ENCODE measurements around the gene SPATS2. TPM values are rescaled to one million over a fixed set of nuclear protein-coding genes. Genes with fewer than 3 reads are reported as not detected.

The SPATS2 gene
- total and polyA plus RNA-seq, 2 donors from 2014 or later = 10.0 to 23.7 TPM

- H3K4me1 ChIP-seq (ENCODE audit: control insufficient read depth in 2 of 3, insufficient read depth in 2 of 3, low read depth in 1 of 3, low read length in 3 of 3) = peaks cover 0 to 25% (median 14%) of the 10 kb centered on the region in 3 donors
- no peak for FAIRE-seq
These were observed 18.5 kb upstream of the SPATS2 start for GRCh38 chr12:49348781-49349180.

GRCh38 chr12:49349266-49349665 is 18.0 kb upstream of the SPATS2 start:
- intact Hi-C loops (cut with DNase I) = no loop called here
- peak overlapping the region in 2 of 3 donors; percentile 5 to 68 for H3K4me3 ChIP-seq (ENCODE audit: low read length in 3 of 3)
- peaks cover 0 to 21% (median 11%) of the 10 kb centered on the region in 3 donors for H3K4me1 ChIP-seq (ENCODE audit: control insufficient read depth in 2 of 3, insufficient read depth in 2 of 3, low read depth in 1 of 3, low read length in 3 of 3)
- no peak overlapping the region for H3K9ac ChIP-seq (ENCODE audit: low read length in 3 of 3)
- TF ChIP-seq CTCF (IDR thresholded peaks at IDR 0.05; ENCODE audit: borderline replicate concordance, extremely low read depth, insufficient read depth) = no peak
- no peak overlapping the region for H3K27ac ChIP-seq (ENCODE audit: low read depth in 2 of 2, low read length in 2 of 2)
- no peaks in the 10 kb centered on the region for H3K36me3 ChIP-seq (ENCODE audit: control insufficient read depth in 2 of 3, insufficient read depth in 3 of 3, low read length in 3 of 3)
- FAIRE-seq (no peak), DNase-seq (no peak)
- H3K27me3 ChIP-seq (ENCODE audit: control insufficient read depth, insufficient read depth, low read length) = no peaks in the 10 kb centered on the region
- H3K9me3 ChIP-seq (ENCODE audit: control insufficient read depth in 2 of 3, insufficient read depth in 1 of 3, low read length in 3 of 3) = no peaks in the 10 kb centered on the region

More at GRCh38 chr12:49348781-49349180, 18.5 kb upstream of the SPATS2 start:
- no peak overlapping the region for H3K27ac ChIP-seq (ENCODE audit: low read depth in 2 of 2, low read length in 2 of 2)
- no peaks in the 10 kb centered on the region for H3K9me3 ChIP-seq (ENCODE audit: control insufficient read depth in 2 of 3, insufficient read depth in 1 of 3, low read length in 3 of 3)
- no peak for TF ChIP-seq CTCF (IDR thresholded peaks at IDR 0.05; ENCODE audit: borderline replicate concordance, extremely low read depth, insufficient read depth)
- H3K27me3 ChIP-seq (ENCODE audit: control insufficient read depth, insufficient read depth, low read length) = no peaks in the 10 kb centered on the region
- H3K9ac ChIP-seq (ENCODE audit: low read length in 3 of 3) = no peak overlapping the region
- intact Hi-C loops (cut with DNase I) = no loop called here
- no peak for DNase-seq
- H3K36me3 ChIP-seq (ENCODE audit: control insufficient read depth in 2 of 3, insufficient read depth in 3 of 3, low read length in 3 of 3) = no peaks in the 10 kb centered on the region
- H3K4me3 ChIP-seq (ENCODE audit: low read length in 3 of 3) = peak overlapping the region in 2 of 3 donors; percentile 68 to 71

GRCh38 chr12:49352351-49352750 is 14.9 kb upstream of the SPATS2 start:
- intact Hi-C loops (cut with DNase I) = no loop called here
- Histone ChIP-seq H3K36me3 (ENCODE audit: control insufficient read depth in 2 of 3, insufficient read depth in 3 of 3, low read length in 3 of 3) (no peaks in the 10 kb centered on the region), H3K9ac (ENCODE audit: low read length in 3 of 3) (no peak overlapping the region), H3K4me3 (ENCODE audit: low read length in 3 of 3) (no peak overlapping the region), H3K9me3 (ENCODE audit: control insufficient read depth in 2 of 3, insufficient read depth in 1 of 3, low read length in 3 of 3) (no peaks in the 10 kb centered on the region), H3K27ac (ENCODE audit: low read depth in 2 of 2, low read length in 2 of 2) (no peak overlapping the region), H3K27me3 (ENCODE audit: control insufficient read depth, insufficient read depth, low read length) (no peaks in the 10 kb centered on the region), H3K4me1 (ENCODE audit: control insufficient read depth in 2 of 3, insufficient read depth in 2 of 3, low read depth in 1 of 3, low read length in 3 of 3) (peaks cover 0 to 7% (median 2%) of the 10 kb centered on the region in 3 donors)
- FAIRE-seq = no peak
- no peak for TF ChIP-seq CTCF (IDR thresholded peaks at IDR 0.05; ENCODE audit: borderline replicate concordance, extremely low read depth, insufficient read depth)
- no peak for DNase-seq

GRCh38 chr12:49355913-49356312 is 11.3 kb upstream of the SPATS2 start:
- no peaks in the 10 kb centered on the region for H3K36me3 ChIP-seq (ENCODE audit: control insufficient read depth in 2 of 3, insufficient read depth in 3 of 3, low read length in 3 of 3)
- H3K9ac ChIP-seq (ENCODE audit: low read length in 3 of 3) = no peak overlapping the region
- intact Hi-C loops (cut with DNase I) = loop anchor here (5.0 kb wide), 1 partner anchor 156 kb away; no protein-coding TSS in a partner anchor
- no peaks in the 10 kb centered on the region for H3K4me1 ChIP-seq (ENCODE audit: control insufficient read depth in 2 of 3, insufficient read depth in 2 of 3, low read depth in 1 of 3, low read length in 3 of 3)
- H3K9me3 ChIP-seq (ENCODE audit: control insufficient read depth in 2 of 3, insufficient read depth in 1 of 3, low read length in 3 of 3) = no peaks in the 10 kb centered on the region
- H3K4me3 ChIP-seq (ENCODE audit: low read length in 3 of 3) = no peak overlapping the region
- H3K27me3 ChIP-seq (ENCODE audit: control insufficient read depth, insufficient read depth, low read length) = no peaks in the 10 kb centered on the region
- H3K27ac ChIP-seq (ENCODE audit: low read depth in 2 of 2, low read length in 2 of 2) = no peak overlapping the region
- no peak for DNase-seq
- TF ChIP-seq CTCF (IDR thresholded peaks at IDR 0.05; ENCODE audit: borderline replicate concordance, extremely low read depth, insufficient read depth) = no peak
- no peak for FAIRE-seq

All from kidney (tissue), 14 donors.